ENCODE measurements around the gene SH3GL1.

The SH3GL1 gene, protein sequence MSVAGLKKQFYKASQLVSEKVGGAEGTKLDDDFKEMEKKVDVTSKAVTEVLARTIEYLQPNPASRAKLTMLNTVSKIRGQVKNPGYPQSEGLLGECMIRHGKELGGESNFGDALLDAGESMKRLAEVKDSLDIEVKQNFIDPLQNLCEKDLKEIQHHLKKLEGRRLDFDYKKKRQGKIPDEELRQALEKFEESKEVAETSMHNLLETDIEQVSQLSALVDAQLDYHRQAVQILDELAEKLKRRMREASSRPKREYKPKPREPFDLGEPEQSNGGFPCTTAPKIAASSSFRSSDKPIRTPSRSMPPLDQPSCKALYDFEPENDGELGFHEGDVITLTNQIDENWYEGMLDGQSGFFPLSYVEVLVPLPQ

DNA sequence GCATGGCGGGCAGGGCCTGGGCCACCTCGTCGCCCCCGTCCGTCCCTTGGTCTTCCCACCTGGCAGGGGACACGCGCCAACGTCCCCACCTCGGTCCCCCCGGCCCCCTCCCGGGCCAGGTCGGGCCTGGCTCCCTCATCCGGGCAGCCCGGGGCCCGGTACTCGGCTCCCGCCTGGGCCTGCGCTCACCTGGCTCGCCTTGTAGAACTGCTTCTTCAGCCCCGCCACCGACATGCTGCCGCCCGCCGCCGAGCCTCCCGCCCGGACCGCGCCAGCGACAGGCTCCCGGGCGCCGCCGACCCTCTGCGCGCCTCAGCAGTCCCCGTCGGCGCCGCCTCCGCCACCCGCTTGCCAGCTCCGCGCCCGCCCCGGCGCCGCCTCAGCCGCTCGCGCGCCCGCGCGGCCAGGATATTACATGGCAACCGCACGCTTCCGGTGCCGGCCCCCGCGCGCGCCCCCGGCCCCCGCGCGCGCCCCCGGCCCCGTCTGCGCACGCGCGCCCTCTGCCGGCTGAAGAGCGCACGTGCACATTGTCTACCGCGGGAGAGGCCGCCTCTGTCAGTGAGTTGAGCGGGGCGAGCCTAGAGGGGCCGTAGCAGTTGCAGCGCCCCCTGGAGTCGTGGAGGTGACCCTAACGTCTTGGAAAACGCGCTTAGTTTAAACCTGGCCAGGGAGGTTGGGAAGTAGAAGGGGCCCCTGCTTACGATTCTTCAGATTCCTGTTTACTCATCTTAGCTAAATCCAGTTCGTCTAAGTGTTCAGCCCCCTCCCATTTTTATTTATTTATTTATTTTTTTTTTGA, at the start of gene SH3GL1:
Gene SH3GL1 (minus strand): TSS at position 413 of the 802 bp plus-strand sequence. CDS start 179 bp downstream, at position 234.
- peak; percentile 92 for DNase-seq

- DNase-seq: no peak
Observed at GRCh38 chr19:4449639-4450028, 49.3 kb upstream of the SH3GL1 start.

DNA sequence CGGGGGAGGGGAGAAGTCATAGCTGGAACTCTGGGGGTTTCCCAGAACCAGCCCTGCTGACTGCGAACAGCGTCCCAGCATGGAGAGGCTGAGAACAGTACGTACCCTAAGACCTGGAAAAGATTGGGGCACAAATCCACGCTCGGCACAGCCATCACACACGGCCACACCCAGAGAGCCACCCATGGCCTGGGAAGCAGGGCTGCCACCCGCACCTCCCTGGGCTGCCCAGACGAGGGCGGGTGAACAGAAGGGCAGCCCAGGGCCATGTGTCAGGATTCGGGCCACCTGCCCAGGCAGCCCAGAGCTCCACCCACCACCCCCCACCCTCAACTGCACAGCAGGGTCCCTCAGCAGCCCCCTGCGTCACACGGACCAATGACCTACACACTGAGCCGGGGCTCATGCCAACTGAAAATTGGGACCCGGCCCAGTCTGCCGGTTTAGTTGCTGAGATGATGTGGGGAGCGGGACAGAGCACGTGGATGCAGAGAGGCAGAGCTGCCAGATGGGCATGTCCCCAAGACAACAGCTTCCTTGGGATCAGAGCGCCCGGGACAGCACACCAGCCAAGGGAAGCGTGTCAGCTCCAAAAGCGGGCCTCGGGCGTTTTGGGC, 48.8 kb upstream of the SH3GL1 start:
- no peak for DNase-seq

DNA sequence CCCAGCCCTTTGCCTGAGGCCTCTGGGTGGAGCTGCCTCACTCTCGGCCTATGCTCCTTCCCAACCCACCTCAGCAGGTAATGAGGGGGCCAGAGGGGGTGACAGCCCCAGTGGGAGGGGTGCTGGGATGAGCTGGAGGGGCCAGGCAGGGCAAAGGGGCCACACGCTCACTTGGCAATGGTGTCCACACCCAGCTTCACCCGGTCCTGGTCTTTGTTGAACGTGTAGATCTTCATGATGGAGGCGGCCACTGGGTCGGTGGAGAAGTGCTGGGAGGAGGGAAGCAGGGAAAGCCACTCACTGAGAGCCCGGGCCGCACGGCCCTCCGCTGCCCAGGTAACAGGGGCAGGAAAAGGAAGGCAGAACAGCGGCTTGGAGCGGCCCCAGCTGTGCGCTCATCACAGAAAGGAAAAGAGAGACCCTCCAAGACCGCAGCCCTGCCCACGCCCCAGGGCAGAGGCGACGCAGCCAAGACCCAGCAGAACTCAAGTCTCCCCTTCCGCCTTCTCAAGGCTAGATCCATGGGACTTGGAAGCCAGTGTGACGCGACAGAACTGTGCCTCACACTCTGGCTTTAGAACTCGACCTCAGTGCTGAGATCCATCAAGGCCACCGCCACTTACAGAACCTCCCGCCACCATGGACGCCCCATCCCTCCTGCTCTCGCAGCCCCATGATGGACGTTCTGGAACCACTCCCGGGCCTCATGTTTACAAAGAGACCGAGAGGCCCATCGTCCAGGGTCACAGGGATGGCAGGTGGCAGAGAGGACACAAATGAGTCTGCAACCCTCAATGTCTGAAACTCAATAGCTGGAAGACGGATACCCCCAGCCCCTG, 48.0 kb upstream of the SH3GL1 start:
- no peak for DNase-seq

DNA sequence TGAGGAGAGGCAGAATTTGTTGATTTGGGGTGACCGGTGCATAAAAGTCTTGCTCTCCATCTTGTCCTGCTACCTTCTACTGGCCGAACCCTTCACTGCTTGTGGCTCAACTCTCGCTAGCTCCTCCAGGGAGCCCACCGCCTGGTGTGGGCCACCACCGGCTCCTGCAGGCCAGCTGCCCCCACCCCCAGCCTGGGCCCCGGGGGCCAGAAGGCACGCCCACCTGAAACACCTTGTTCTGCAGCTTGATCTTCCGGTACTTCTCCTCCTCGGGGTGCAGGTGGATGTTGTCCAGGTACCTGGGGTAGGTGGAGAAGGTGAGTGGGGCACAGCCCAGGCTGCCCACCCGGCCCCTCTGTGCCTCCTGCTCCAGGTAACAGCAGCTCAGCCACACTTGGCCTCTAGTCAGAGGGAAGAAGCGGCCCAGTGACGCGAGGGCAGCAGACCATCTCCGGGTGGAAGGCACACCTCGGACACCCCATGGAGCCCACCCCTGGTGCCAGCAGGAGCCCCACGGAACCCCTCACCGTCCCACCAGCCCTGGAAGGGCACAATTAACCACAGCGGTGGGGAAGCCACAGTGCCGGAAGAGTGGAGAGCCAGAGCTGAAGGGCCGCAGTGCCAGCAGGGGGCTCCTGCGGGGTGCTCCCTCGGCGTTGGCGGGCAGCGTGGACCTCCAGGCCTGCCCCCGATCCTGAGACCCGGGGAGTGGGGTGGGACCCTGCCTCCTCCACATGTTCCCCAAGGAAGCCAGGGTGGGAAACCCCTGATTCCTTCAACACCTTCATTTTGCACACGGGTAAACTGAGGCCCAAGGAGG, 47.2 kb upstream of the SH3GL1 start:
- no peak for DNase-seq

DNA sequence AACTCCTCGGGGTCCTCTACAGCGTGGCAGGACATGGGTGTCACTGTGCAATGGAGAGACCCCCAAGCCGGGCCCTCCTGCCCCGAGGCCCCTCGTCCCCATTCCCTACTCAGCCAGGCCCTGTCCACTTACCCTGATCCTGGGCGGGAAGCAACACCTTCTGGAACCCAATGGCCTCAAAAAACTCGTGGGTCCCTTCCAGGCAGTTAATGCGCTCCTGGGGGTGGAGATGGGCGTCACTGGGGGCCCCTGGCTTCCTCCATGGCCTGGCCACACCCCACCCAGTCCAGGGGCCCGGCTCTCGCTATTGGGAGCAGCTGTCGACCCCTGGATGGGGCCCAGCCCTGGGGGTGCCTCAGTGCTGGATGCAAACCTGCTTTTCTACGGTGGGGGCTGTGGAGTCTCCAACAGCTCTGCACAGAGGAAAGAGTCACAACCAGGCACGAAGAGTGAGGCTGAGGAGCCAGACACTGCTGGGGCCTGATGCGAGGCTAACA, 46.4 kb upstream of the SH3GL1 start:
- no peak for DNase-seq

GRCh38 chr19:4445963-4446703, 45.8 kb upstream of the SH3GL1 start:
- DNase-seq: no peak

DNA sequence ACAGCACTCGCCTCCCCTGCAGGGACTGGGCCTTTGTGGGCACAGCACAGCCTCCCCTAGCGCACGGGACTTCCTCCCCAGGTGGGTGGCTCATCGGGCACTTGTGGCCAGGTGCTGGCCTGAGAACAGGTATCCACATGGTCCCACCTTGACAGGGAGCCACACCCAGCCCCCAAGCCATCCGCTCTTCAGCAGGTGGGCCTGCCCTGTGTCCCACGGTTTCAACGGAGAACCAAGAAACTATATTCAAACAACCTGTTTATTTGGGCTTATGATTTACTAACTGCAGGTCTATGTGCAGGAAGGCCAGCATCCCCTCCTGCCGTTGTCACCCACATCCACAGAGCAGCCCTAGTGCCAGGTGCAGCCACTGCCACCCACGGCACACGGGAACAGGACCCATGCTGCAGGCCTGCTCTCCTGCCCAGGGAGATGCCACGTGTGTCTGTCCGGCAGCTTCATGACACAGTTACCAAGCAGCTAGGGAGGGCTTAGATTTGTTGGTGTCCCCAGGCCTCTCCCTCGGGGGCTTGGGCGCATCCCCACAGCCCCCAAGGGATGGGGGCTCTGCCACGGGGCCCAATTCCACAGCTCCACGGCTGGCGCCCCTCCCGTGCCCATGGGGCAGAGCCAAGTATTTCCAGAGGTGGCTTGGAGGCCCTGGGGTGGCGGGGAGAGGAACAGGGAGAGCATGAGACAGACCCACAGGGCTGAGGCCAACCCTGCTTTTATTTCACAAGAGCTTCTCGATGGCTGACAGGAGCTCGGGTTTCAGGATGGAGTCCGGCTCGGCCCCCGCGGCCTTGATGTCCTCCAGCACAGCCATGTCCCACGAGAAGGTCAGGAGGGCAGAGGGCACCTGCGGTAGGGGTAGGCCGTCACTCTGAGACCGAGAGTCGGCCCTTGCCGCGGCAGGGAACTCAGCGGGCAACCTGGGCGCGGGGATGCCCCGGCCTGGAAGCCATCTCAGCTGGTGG, 44.7 kb upstream of the SH3GL1 start:
- no peak for DNase-seq

DNA sequence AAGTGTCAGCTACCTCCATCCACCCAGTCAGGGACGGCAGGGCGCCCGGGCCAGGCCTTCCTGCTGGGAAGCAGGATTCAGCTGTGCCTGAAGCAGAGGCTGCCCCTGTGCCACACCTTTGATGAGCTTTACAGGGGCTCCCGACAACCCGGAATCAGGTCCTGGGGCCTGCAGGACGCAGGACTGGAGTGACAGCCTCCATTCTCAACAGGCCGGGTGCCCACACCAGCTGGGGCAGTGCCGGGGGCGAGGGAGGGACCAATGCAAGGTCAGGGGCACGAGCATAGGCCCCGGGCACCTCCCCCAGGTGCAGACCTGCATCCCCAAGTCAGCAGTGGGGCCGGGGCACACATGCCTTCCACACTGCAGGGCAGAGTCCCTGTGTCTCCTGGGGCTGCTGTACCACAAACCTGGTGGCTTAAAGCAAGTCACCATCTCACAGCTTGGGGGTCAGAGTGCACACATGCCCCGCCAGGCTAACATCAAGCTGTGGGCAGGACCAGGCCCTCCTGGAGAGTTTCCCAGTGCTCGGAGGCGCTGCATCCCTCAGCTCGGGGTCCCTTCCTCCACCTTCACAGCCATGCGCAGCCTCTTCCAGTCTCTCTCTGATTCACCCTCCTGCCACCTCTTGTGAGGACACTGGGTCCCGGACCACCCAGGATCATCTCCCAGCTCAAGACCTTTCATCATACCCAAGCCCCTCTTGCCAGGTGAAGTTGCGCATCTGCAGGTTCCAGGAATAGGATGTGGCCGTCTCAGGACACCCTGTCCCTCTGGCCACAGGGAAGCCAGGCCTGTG, 43.8 kb upstream of the SH3GL1 start:
- no peak for DNase-seq

- no peak for DNase-seq
Observed at GRCh38 chr19:4443188-4443587, 42.8 kb upstream of the SH3GL1 start.

DNA sequence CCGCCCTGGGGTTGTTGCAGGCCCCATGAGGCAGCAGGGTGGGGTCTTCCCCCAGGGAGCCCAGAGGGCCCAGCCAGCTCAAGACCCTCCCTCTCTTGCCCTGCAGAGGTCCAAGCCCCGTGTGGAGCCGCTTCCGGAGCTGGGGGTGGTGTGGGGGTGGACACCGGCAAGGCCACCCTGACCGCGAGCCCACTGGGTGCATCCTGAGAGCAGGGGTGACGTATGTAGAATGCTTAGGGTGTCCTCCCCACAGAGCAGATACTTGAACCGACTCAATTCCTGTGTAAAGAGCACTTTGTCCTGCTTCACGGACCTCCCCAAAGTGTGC, 42.4 kb upstream of the SH3GL1 start:
- DNase-seq: no peak

- no peak for DNase-seq
Observed at GRCh38 chr19:4441994-4442818, 41.9 kb upstream of the SH3GL1 start.

DNA sequence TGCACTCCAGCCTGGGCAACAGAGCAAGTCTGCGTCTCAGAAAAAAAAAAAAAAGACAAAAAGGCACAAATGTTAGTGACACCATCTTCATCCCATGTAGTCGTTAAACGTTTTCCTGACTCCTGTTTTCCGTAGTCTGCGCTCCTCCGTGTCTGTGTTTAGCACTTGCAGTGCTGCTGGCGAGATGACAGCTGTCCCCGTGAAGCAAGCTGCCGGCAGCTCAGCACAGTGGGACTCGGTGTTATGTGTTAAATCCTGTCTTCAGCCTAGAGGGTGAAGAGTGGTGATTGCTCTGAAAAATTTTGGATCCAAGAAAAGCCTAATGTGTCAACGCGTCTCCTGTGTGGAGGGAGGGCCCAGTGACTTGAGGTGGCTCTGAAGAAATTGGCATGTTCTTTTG, 38.9 kb upstream of the SH3GL1 start:
- DNase-seq: no peak

DNA sequence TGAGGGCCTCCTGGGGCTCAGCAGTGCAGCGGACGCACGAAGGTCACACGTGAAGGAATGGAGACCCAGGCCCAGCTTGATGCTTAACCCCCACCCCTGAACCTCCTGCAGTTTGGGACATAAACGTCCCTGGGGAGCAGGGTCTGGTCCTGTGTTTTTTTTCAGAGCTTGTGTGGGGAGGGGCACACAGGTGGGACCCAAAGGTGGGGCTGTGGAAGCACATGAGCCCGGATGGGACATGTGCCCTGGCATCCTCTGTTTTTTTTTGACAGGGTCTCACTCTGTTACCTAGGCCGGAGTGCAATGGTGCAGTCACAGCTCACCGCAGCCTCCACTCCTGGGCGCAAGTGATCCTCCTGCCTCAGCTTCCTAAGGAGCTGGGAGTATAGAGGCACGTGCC, 36.8 kb upstream of the SH3GL1 start:
- no peak for DNase-seq

GRCh38 chr19:4436231-4436630, 35.9 kb upstream of the SH3GL1 start:
- DNase-seq: no peak

- no peak for DNase-seq
Observed at GRCh38 chr19:4434391-4434790, 34.0 kb upstream of the SH3GL1 start.

- no peak for DNase-seq
Observed at GRCh38 chr19:4432918-4433506, 32.7 kb upstream of the SH3GL1 start.

All from hematopoietic multipotent progenitor cell treated with erythropoietin and hydrocortisone succinate and interleukin-3 and kit ligand, for 8 days (in vitro differentiated cells).